GM21381 (cell line): ENCODE results near the gene SLC24A3.
A peak's percentile ranks its signal among the peaks of the same experiment; 100 is the strongest.

Source experiments
- ATAC-seq: cut with Tn5 transposase; IDR thresholded peaks from one replicate; pipeline ENCODE4 v1.9.1; 2021; ENCODE audit warnings: mild to moderate bottlenecking, moderate library complexity; ENCODE audit not compliant: unreplicated experiment

SLC24A3 gene

GRCh38 chr20:19335916-19336315, 123.5 kb downstream of the SLC24A3 start:
- no peak for ATAC-seq

- no peak for ATAC-seq
These were observed 124.2 kb downstream of the SLC24A3 start for GRCh38 chr20:19336631-19337030.

GRCh38 chr20:19338380-19338779, 125.9 kb downstream of the SLC24A3 start:
- no peak for ATAC-seq

- ATAC-seq: no peak
These were observed 126.5 kb downstream of the SLC24A3 start for GRCh38 chr20:19338960-19339359.

GRCh38 chr20:19341348-19342053, 129.1 kb downstream of the SLC24A3 start:
- no peak for ATAC-seq

- no peak for ATAC-seq
These were observed 131.9 kb downstream of the SLC24A3 start for GRCh38 chr20:19344341-19344740.

- peak; percentile 78 for ATAC-seq
These were observed 135.6 kb downstream of the SLC24A3 start for GRCh38 chr20:19347943-19348456.

GRCh38 chr20:19348582-19348981, 136.1 kb downstream of the SLC24A3 start:
- no peak for ATAC-seq

- no peak for ATAC-seq
These were observed 137.4 kb downstream of the SLC24A3 start for GRCh38 chr20:19349879-19350278.

- ATAC-seq: no peak
These were observed 139.1 kb downstream of the SLC24A3 start for GRCh38 chr20:19351542-19351941.

- ATAC-seq: no peak
These were observed 142.5 kb downstream of the SLC24A3 start for GRCh38 chr20:19354950-19355349.

- ATAC-seq: no peak
These were observed 149.3 kb downstream of the SLC24A3 start for GRCh38 chr20:19361790-19362189.

GRCh38 chr20:19363476-19363875, 151.0 kb downstream of the SLC24A3 start:
- ATAC-seq: no peak

- ATAC-seq: no peak
These were observed 155.1 kb downstream of the SLC24A3 start for GRCh38 chr20:19367591-19367990.

GRCh38 chr20:19368351-19368750, 155.9 kb downstream of the SLC24A3 start:
- ATAC-seq: no peak

GRCh38 chr20:19370076-19371075, 157.9 kb downstream of the SLC24A3 start:
- no peak for ATAC-seq

- ATAC-seq: no peak
These were observed 158.7 kb downstream of the SLC24A3 start for GRCh38 chr20:19371112-19371511.

- ATAC-seq: no peak
These were observed 161.8 kb downstream of the SLC24A3 start for GRCh38 chr20:19374216-19374615.

GRCh38 chr20:19375395-19375794, 163.0 kb downstream of the SLC24A3 start:
- ATAC-seq: no peak

GRCh38 chr20:19375801-19376200, 163.4 kb downstream of the SLC24A3 start:
- no peak for ATAC-seq

- no peak for ATAC-seq
These were observed 164.2 kb downstream of the SLC24A3 start for GRCh38 chr20:19376451-19377229.
